GM11168 (cell line): ENCODE data around the gene LCN6.

Experiments used
- in situ Hi-C: fragments of 300-500 bp; cut with MboI; formaldehyde crosslinking; loops from one replicate; pipeline ENCODE4 v1.12.0; 2022; ENCODE audit warnings: low sequenced_read_pairs; ENCODE audit not compliant: unreplicated experiment

The LCN6 gene

GRCh38 chr9:136746155-136746490 is 2.2 kb downstream of the LCN6 start:
- in situ Hi-C loops = no loop called here

GRCh38 chr9:136745389-136746154 is 2.8 kb downstream of the LCN6 start:
- in situ Hi-C loops = no loop called here

- in situ Hi-C loops = no loop called here
Measured at GRCh38 chr9:136744773-136745172, 3.6 kb downstream of the LCN6 start.

GRCh38 chr9:136743639-136744211 is 4.6 kb downstream of the LCN6 start:
- in situ Hi-C loops = no loop called here

- in situ Hi-C loops = no loop called here
Measured at GRCh38 chr9:136742591-136743391, 5.5 kb downstream of the LCN6 start, which contains the start of gene LCN10. Gene LCN10 (minus strand): TSS chr9:136742940. CDS start chr9:136742903, 37 bp downstream.

GRCh38 chr9:136741883-136742571 is 6.3 kb downstream of the LCN6 start:
- in situ Hi-C loops = no loop called here

- in situ Hi-C loops = no loop called here
Measured at GRCh38 chr9:136740971-136741882, 7.1 kb downstream of the LCN6 start.

- in situ Hi-C loops = no loop called here
Measured at GRCh38 chr9:136740491-136740890, 7.8 kb downstream of the LCN6 start.

- in situ Hi-C loops = no loop called here
Measured at GRCh38 chr9:136740069-136740468, 8.3 kb downstream of the LCN6 start.

GRCh38 chr9:136739509-136739908 is 8.8 kb downstream of the LCN6 start:
- in situ Hi-C loops = no loop called here

- in situ Hi-C loops = no loop called here
Measured at GRCh38 chr9:136738960-136739359, 9.4 kb downstream of the LCN6 start.

- in situ Hi-C loops = no loop called here
Measured at GRCh38 chr9:136735812-136736480, 12.4 kb downstream of the LCN6 start.

GRCh38 chr9:136734837-136735496 is 13.4 kb downstream of the LCN6 start:
- in situ Hi-C loops = no loop called here

- in situ Hi-C loops = no loop called here
Measured at GRCh38 chr9:136733611-136734010, 14.7 kb downstream of the LCN6 start.

GRCh38 chr9:136732444-136733178 is 15.7 kb downstream of the LCN6 start:
- in situ Hi-C loops = no loop called here

GRCh38 chr9:136729926-136730325 is 18.4 kb downstream of the LCN6 start:
- in situ Hi-C loops = no loop called here

GRCh38 chr9:136729144-136729543 is 19.2 kb downstream of the LCN6 start:
- in situ Hi-C loops = no loop called here

- in situ Hi-C loops = no loop called here
Measured at GRCh38 chr9:136728548-136729123, 19.7 kb downstream of the LCN6 start.
